MM.1S (cell line): ENCODE results near the gene FCN3.

Source experiments
- CTCF ChIP-seq: fragments of 300-600 bp; sonication (generic); IDR thresholded peaks from 2 replicates; pipeline ENCODE4 v1.5.1; 2016; ENCODE audit warnings: antibody characterized with exemption, low read length, mixed read lengths
- EZH2 ChIP-seq: fragments of 300-600 bp; sonication (generic); optimal IDR thresholded peaks from 2 replicates; pipeline ENCODE3; 2017; ENCODE audit warnings: low read depth, mild to moderate bottlenecking, antibody characterized with exemption, low read length, mixed read lengths

DNA sequence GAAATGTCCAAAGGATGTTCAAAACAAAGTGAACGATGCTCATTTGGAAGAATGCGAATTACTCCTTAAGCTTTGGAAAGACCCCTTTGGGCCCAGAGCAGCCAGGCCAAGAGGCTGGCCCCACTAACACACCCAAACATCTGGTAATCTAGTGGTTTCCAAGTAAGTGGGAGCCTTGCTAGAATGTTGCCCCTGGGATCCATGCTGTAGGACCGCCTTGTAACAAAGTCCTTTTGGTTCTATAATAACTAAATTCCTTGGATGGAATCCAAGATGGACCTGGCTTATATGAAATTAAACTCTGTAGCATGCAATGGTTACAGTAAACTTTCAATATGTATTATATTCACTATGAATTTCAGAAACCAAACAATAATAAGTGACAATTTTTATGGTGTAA, 43.1 kb upstream of the FCN3 start:
- TF ChIP-seq CTCF (no peak), EZH2 (no peak)
